Adrenal gland (tissue), 5 donors: ENCODE measurements around the gene DSTYK.

ENCODE experiments used
- POLR2A ChIP-seq, 2 donors: fragments of 450-650 bp; IDR thresholded peaks; one replicate each; pipeline ENCODE4 v1.6.1; 2017; ENCODE audit warnings: antibody characterized with exemption in 2 of 2, mild to moderate bottlenecking in 2 of 2, moderate library complexity in 1 of 2
- TF ChIP-seq, protein P1 (sequence below), 6 experiments: fragments of 450-650 bp in 4 of 6; fragments of 200-600 bp in 2 of 6; sonication (generic) in 1 of 6; IDR thresholded peaks; 1 replicate in 5 of 6; 2 replicates in 1 of 6; pipeline versions ENCODE4 v1.5.1 to v1.8.0; 2016 to 2021; ENCODE audit warnings: antibody characterized with exemption in 6 of 6, mild to moderate bottlenecking in 2 of 6, moderate library complexity in 1 of 6
- donor health status: DM: no; HTN: no; CAD: no.

DNA sequence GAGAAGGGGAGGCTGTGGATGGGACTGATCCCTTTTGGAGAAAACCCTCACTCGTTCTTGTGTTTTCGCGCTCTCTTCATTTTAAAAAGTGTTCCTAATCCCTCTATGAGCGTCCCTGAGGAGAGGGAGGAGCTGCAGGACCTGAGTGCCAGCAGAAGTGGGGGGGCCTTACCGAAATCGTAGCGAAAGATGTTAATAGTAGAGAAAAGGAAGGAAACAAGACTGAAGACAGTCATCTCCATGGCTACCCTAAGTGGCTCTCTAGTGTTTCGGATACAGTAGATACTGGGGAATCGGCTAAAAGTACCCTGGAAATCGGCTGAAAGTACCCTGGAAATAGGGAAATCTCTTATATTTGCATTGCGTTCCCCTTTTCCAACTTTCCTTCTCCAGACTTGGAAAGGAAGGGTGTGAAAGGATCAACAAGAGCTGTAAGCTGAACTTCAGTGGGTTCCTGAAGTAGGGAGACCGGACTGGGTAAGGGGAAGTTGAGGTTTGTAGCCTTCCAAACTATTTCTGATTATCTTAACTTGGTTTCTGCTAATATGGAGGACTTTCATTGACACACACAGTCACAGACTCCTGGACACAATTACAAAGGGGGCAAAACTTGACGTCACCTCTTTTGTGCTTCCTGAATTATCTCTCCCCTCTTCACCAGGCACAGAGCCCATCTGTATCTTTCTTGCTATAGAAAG is 486 bp upstream of the DSTYK start:
- TF ChIP-seq POLR2A (IDR thresholded peaks at IDR 0.05): no peak
- TF ChIP-seq, protein P1, sequence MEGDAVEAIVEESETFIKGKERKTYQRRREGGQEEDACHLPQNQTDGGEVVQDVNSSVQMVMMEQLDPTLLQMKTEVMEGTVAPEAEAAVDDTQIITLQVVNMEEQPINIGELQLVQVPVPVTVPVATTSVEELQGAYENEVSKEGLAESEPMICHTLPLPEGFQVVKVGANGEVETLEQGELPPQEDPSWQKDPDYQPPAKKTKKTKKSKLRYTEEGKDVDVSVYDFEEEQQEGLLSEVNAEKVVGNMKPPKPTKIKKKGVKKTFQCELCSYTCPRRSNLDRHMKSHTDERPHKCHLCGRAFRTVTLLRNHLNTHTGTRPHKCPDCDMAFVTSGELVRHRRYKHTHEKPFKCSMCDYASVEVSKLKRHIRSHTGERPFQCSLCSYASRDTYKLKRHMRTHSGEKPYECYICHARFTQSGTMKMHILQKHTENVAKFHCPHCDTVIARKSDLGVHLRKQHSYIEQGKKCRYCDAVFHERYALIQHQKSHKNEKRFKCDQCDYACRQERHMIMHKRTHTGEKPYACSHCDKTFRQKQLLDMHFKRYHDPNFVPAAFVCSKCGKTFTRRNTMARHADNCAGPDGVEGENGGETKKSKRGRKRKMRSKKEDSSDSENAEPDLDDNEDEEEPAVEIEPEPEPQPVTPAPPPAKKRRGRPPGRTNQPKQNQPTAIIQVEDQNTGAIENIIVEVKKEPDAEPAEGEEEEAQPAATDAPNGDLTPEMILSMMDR (IDR thresholded peaks at IDR 0.05): no peak
